Astrocyte (in vitro differentiated cells and primary cell): ENCODE results near the gene LRBA. TPM values are rescaled to one million over a fixed set of nuclear protein-coding genes. Genes with fewer than 3 reads are reported as not detected.

Experiments used
- DNase-seq: peaks from one replicate; pipeline ENCODE4 v3.0.0-alpha.2; 2010; ENCODE audit warnings: low read depth
- FAIRE-seq: peaks from 2 replicates; lab custom pipeline; 2011; peaks lifted over from hg19 to GRCh38; lab: Jason Lieb, UNC
- H2AFZ ChIP-seq: 2 replicates; pipeline ENCODE4 v1.6.0; 2012; ENCODE audit warnings: low read depth, low read length, inconsistent platforms
- H3K27ac ChIP-seq: 2 replicates; pipeline ENCODE4 v1.5.1; 2011; ENCODE audit warnings: low read depth, low read length, inconsistent platforms
- H3K27me3 ChIP-seq: 2 replicates; pipeline ENCODE4 v1.6.0; 2011; ENCODE audit warnings: low read length, inconsistent platforms; ENCODE audit not compliant: insufficient read depth
- H3K36me3 ChIP-seq: 2 replicates; pipeline ENCODE4 v1.5.1; 2011; ENCODE audit warnings: low read length, inconsistent platforms; ENCODE audit not compliant: insufficient read depth
- H3K4me1 ChIP-seq: 2 replicates; pipeline ENCODE4 v1.5.1; 2011; ENCODE audit warnings: low read length, inconsistent platforms; ENCODE audit not compliant: insufficient read depth
- H3K4me2 ChIP-seq: 2 replicates; pipeline ENCODE4 v1.6.0; 2012; ENCODE audit warnings: low read length, inconsistent platforms
- H3K4me3 ChIP-seq: 2 replicates; pipeline ENCODE4 v1.5.1; 2011; ENCODE audit warnings: low read depth, mild to moderate bottlenecking, low read length, inconsistent platforms; ENCODE audit not compliant: insufficient read depth
- H3K79me2 ChIP-seq: 2 replicates; pipeline ENCODE4 v1.6.0; 2012; ENCODE audit warnings: mild to moderate bottlenecking, low read length, inconsistent platforms; ENCODE audit not compliant: insufficient read depth
- H3K9ac ChIP-seq: 2 replicates; pipeline ENCODE4 v1.6.0; 2012; ENCODE audit warnings: mild to moderate bottlenecking, low read length, inconsistent platforms
- H3K9me3 ChIP-seq: 2 replicates; pipeline ENCODE4 v1.5.1; 2012; ENCODE audit warnings: low read depth, mild to moderate bottlenecking, low read length, inconsistent platforms; ENCODE audit not compliant: insufficient read depth
- H4K20me1 ChIP-seq: 2 replicates; pipeline ENCODE4 v1.6.0; 2012; ENCODE audit warnings: low read length, inconsistent platforms; ENCODE audit not compliant: insufficient read depth
- H3K27ac Mint-ChIP-seq: one replicate; pipeline ENCODE4 v1.8.0; 2021; ENCODE audit warnings: mild to moderate bottlenecking, mixed read lengths; ENCODE audit not compliant: unreplicated experiment
- H3K27me3 Mint-ChIP-seq: one replicate; pipeline ENCODE4 v1.8.0; 2021; ENCODE audit warnings: low read depth, mixed read lengths; ENCODE audit not compliant: unreplicated experiment
- H3K36me3 Mint-ChIP-seq: one replicate; pipeline ENCODE4 v1.8.0; 2021; ENCODE audit warnings: low read depth, mixed read lengths; ENCODE audit not compliant: unreplicated experiment
- H3K4me1 Mint-ChIP-seq: one replicate; pipeline ENCODE4 v1.8.0; 2021; ENCODE audit warnings: low read depth, mixed read lengths; ENCODE audit not compliant: unreplicated experiment
- H3K4me3 Mint-ChIP-seq: one replicate; pipeline ENCODE4 v1.8.0; 2021; ENCODE audit warnings: mild to moderate bottlenecking, moderate library complexity, mixed read lengths; ENCODE audit not compliant: unreplicated experiment
- H3K9me3 Mint-ChIP-seq: one replicate; pipeline ENCODE4 v1.8.0; 2021; ENCODE audit warnings: mild to moderate bottlenecking, mixed read lengths; ENCODE audit not compliant: unreplicated experiment
- CTCF ChIP-seq: IDR thresholded peaks from 2 replicates; pipeline ENCODE4 v1.5.1; 2011; ENCODE audit warnings: low read depth, mild to moderate bottlenecking, inconsistent platforms, low read length, moderate library complexity; ENCODE audit not compliant: insufficient read depth
- EZH2 ChIP-seq: IDR thresholded peaks from 2 replicates; pipeline ENCODE4 v1.6.1; 2012; ENCODE audit warnings: mild to moderate bottlenecking, low read length, inconsistent platforms; ENCODE audit not compliant: insufficient read depth
- total RNA-seq: library from RNA; stranded (reverse); gene quantifications from 2 replicates; pipeline ENCODE4 v1.2.1, GENCODE V29; 2021

Gene LRBA
- total RNA-seq, 1 donor from 2014 or later = 25.3 TPM

GRCh38 chr4:150805183-150806025, 209.7 kb downstream of the LRBA start:
- Histone ChIP-seq H3K4me1 (no peaks in the 10 kb centered on the region), H3K36me3 (no peaks in the 10 kb centered on the region), H3K9me3 (no peaks in the 10 kb centered on the region), H3K9ac (no peak overlapping the region), H3K27me3 (no peaks in the 10 kb centered on the region), H2AFZ (no peak overlapping the region), H3K27ac (no peak overlapping the region), H4K20me1 (no peaks in the 10 kb centered on the region), H3K4me3 (no peak overlapping the region), H3K79me2 (no peaks in the 10 kb centered on the region), H3K4me2 (no peak overlapping the region)
- TF ChIP-seq CTCF (no peak), EZH2 (no peak)
- no peak overlapping the region for H3K27ac Mint-ChIP-seq
- H3K27me3 Mint-ChIP-seq = no peaks in the 10 kb centered on the region
- no peak for DNase-seq
- H3K4me1 Mint-ChIP-seq = no peaks in the 10 kb centered on the region
- FAIRE-seq = no peak
- H3K36me3 Mint-ChIP-seq = no peaks in the 10 kb centered on the region
- no peak overlapping the region for H3K4me3 Mint-ChIP-seq
- H3K9me3 Mint-ChIP-seq = no peaks in the 10 kb centered on the region

- H3K27ac Mint-ChIP-seq = no peak overlapping the region
These were observed 213.3 kb downstream of the LRBA start for GRCh38 chr4:150801833-150802232.

More at GRCh38 chr4:150801833-150802232, 213.3 kb downstream of the LRBA start:
- TF ChIP-seq CTCF = no peak
- no peak for TF ChIP-seq EZH2
- no peak overlapping the region for H3K4me3 Mint-ChIP-seq
- H3K36me3 ChIP-seq = no peaks in the 10 kb centered on the region
- no peaks in the 10 kb centered on the region for H3K36me3 Mint-ChIP-seq
- H3K4me1 Mint-ChIP-seq = no peaks in the 10 kb centered on the region
- H3K4me2 ChIP-seq = no peak overlapping the region
- H3K27me3 Mint-ChIP-seq = no peaks in the 10 kb centered on the region
- H3K27ac ChIP-seq = no peak overlapping the region
- H3K79me2 ChIP-seq = no peaks in the 10 kb centered on the region
- no peak overlapping the region for H2AFZ ChIP-seq
- H3K4me3 ChIP-seq = no peak overlapping the region
- H4K20me1 ChIP-seq = no peaks in the 10 kb centered on the region
- DNase-seq (no peak), FAIRE-seq (no peak)
- H3K4me1 ChIP-seq = no peaks in the 10 kb centered on the region
- H3K27me3 ChIP-seq = no peaks in the 10 kb centered on the region
- H3K9me3 Mint-ChIP-seq = no peaks in the 10 kb centered on the region
- H3K9ac ChIP-seq = no peak overlapping the region
- H3K9me3 ChIP-seq = no peaks in the 10 kb centered on the region
